ENCODE data around the gene XRCC3. TPM values are rescaled to one million over a fixed set of nuclear protein-coding genes. Genes with fewer than 3 reads are reported as not detected.

The XRCC3 gene
- total RNA-seq, 1 donor from 2014 or later = 6.1 TPM

GRCh38 chr14:103649001-103649400 lies 66.2 kb downstream of the XRCC3 start:
- Histone ChIP-seq H3K36me3 (ENCODE audit: control insufficient read depth, insufficient read depth, low read length) (peaks cover 6% of the 10 kb centered on the region), H3K4me3 (ENCODE audit: low read depth, low read length) (no peak overlapping the region), H3K27me3 (ENCODE audit: control insufficient read depth, insufficient read depth, low read length) (no peaks in the 10 kb centered on the region)
- FAIRE-seq (no peak), DNase-seq (ENCODE audit: low read depth) (no peak)
- TF ChIP-seq CTCF (IDR thresholded peaks at IDR 0.05; ENCODE audit: insufficient read depth, low read length, severe bottlenecking) = no peak

Other genes starting within 250 kb of the XRCC3 start
- gene CKB, start 192.6 kb downstream of the XRCC3 start, total RNA-seq = 31.3 and 50.8 TPM in 2 replicates
- gene TRMT61A, start 186.3 kb downstream of the XRCC3 start, total RNA-seq = 8.7 and 13.7 TPM in 2 replicates
- gene BAG5, start 152.8 kb downstream of the XRCC3 start, total RNA-seq = 41.5 and 42.9 TPM in 2 replicates
- gene COA8, start 152.5 kb downstream of the XRCC3 start, total RNA-seq = 17.4 and 23.9 TPM in 2 replicates
- gene KLC1, start 86.2 kb downstream of the XRCC3 start, total RNA-seq = 249 and 283 TPM in 2 replicates
- gene ZFYVE21, start 359 bp upstream of the XRCC3 start, total RNA-seq = 76.1 and 77.7 TPM in 2 replicates
- gene PPP1R13B, start 132.1 kb upstream of the XRCC3 start, total RNA-seq = 4.2 and 7.3 TPM in 2 replicates
- gene TDRD9, start 213.0 kb upstream of the XRCC3 start, total RNA-seq = 0.51 and 0.53 TPM in 2 replicates
- not detected in 2 replicates for gene RD3L, start 227.1 kb upstream of the XRCC3 start, total RNA-seq

Measured in bronchial epithelial cell (primary cell).